B cell (primary cell): ENCODE measurements around the gene CHST3. TPM values are rescaled to one million over a fixed set of nuclear protein-coding genes. Genes with fewer than 3 reads are reported as not detected.

ENCODE experiments used
- ATAC-seq: fragments of 200-7000 bp; cut with Tn5 transposase; one replicate; pipeline ENCODE4 v1.10.0; 2021; ENCODE audit warnings: low read depth, mild to moderate bottlenecking, moderate number of reproducible peaks, moderate library complexity
- CTCF ChIA-PET: fragments of 350-600 bp; sonication (Branson Sonifier 250); formaldehyde crosslinking; loops from one replicate; lab custom pipeline; 2021; ENCODE audit warnings: antibody characterized with exemption, inconsistent platforms; lab: Charles Lee
- POLR2A ChIA-PET: fragments of 350-600 bp; sonication (Branson Sonifier 250); formaldehyde crosslinking; loops from one replicate; lab custom pipeline; 2021; ENCODE audit warnings: antibody characterized with exemption; lab: Charles Lee
- DNase-seq: peaks from one replicate; pipeline ENCODE4 v3.0.0; 2013
- H2AFZ ChIP-seq: 2 replicates; pipeline ENCODE4 v1.6.1; 2012; ENCODE audit warnings: mild to moderate bottlenecking, low read depth, low read length; ENCODE audit not compliant: insufficient read depth, poor library complexity, severe bottlenecking
- H3K27ac ChIP-seq, 2 donors: 1 replicate in 1 of 2; 2 replicates in 1 of 2; pipeline ENCODE4 v1.5.1; 2012 to 2013; ENCODE audit warnings: low read length in 2 of 2, mild to moderate bottlenecking in 2 of 2, moderate library complexity in 1 of 2
- H3K27me3 ChIP-seq, 4 experiments: fragments of 200-600 bp in 1 of 4; sonication (generic) in 1 of 4; replicated peaks in 1 of 4; 1 replicate in 2 of 4; 2 replicates in 2 of 4; pipeline versions ENCODE4 v1.6.1 to v1.7.0; 2013 to 2016; ENCODE audit warnings: low read length in 3 of 4, mild to moderate bottlenecking in 2 of 4, mixed read lengths in 1 of 4, moderate library complexity in 1 of 4; ENCODE audit not compliant: insufficient read depth in 4 of 4, control insufficient read depth in 3 of 4; ENCODE audit errors: control extremely low read depth in 1 of 4
- H3K36me3 ChIP-seq, 2 experiments: replicated peaks in 1 of 2; 1 replicate in 1 of 2; 2 replicates in 1 of 2; pipeline versions ENCODE4 v1.6.1 to v1.7.1; 2013; ENCODE audit warnings: low read length in 1 of 2; ENCODE audit not compliant: insufficient read depth in 2 of 2, control insufficient read depth in 1 of 2; ENCODE audit errors: control extremely low read depth in 1 of 2, extremely low read depth in 1 of 2
- H3K4me1 ChIP-seq, 2 donors: fragments of 200-600 bp in 1 of 2; sonication (generic) in 1 of 2; 1 replicate in 1 of 2; 2 replicates in 1 of 2; pipeline versions ENCODE4 v1.5.1 to v1.6.1; 2013 to 2017; ENCODE audit warnings: low read length in 2 of 2; ENCODE audit not compliant: control insufficient read depth in 2 of 2, insufficient read depth in 2 of 2
- H3K4me2 ChIP-seq: replicated peaks from 2 replicates; pipeline ENCODE3; 2012; ENCODE audit warnings: mild to moderate bottlenecking, low read depth, low read length; ENCODE audit not compliant: poor library complexity, severe bottlenecking
- H3K4me3 ChIP-seq, 5 experiments: fragments of 200-600 bp in 1 of 5; sonication (generic) in 1 of 5; 1 replicate in 3 of 5; 2 replicates in 2 of 5; pipeline versions ENCODE4 v1.5.1 to v1.7.0; 2011 to 2016; ENCODE audit warnings: low read length in 4 of 5, mild to moderate bottlenecking in 4 of 5, low read depth in 2 of 5, control low read depth in 1 of 5, moderate library complexity in 1 of 5; ENCODE audit not compliant: insufficient read depth in 1 of 5; ENCODE audit errors: control extremely low read depth in 1 of 5, extremely low read depth in 1 of 5
- H3K79me2 ChIP-seq: fragments of 200-600 bp; sonication (generic); one replicate; pipeline ENCODE4 v1.6.0; 2016; ENCODE audit warnings: low read length; ENCODE audit not compliant: control insufficient read depth, insufficient read depth
- H3K9ac ChIP-seq: fragments of 200-600 bp; sonication (generic); 2 replicates; pipeline ENCODE4 v1.6.1; 2017; ENCODE audit warnings: mild to moderate bottlenecking, low read length, moderate library complexity
- H3K9me3 ChIP-seq, 3 donors: one replicate each; pipeline versions ENCODE4 v1.6.1 to v1.7.1; 2013; ENCODE audit warnings: low read length in 2 of 3; ENCODE audit not compliant: control insufficient read depth in 2 of 3, insufficient read depth in 1 of 3; ENCODE audit errors: control extremely low read depth in 1 of 3
- H4K20me1 ChIP-seq: 2 replicates; pipeline ENCODE4 v1.6.0; 2012; ENCODE audit warnings: mild to moderate bottlenecking, low read length; ENCODE audit not compliant: insufficient read depth, control insufficient read depth, poor library complexity, severe bottlenecking
- H3K27ac Mint-ChIP-seq: one replicate; pipeline ENCODE4 v1.8.0; 2021; ENCODE audit warnings: mixed read lengths
- H3K27me3 Mint-ChIP-seq: one replicate; pipeline ENCODE4 v1.8.0; 2021; ENCODE audit warnings: mixed read lengths
- H3K4me1 Mint-ChIP-seq: one replicate; pipeline ENCODE4 v1.8.0; 2021; ENCODE audit warnings: mixed read lengths
- H3K4me3 Mint-ChIP-seq: one replicate; pipeline ENCODE4 v1.8.0; 2021; ENCODE audit warnings: mixed read lengths
- H3K9me3 Mint-ChIP-seq: one replicate; pipeline ENCODE4 v1.8.0; 2022; ENCODE audit warnings: mixed read lengths; ENCODE audit not compliant: insufficient read depth
- EZH2 ChIP-seq: IDR thresholded peaks from 2 replicates; pipeline ENCODE4 v1.6.1; 2012; ENCODE audit warnings: borderline replicate concordance, low read depth, mild to moderate bottlenecking, moderate library complexity, low read length; ENCODE audit not compliant: insufficient read depth, poor library complexity, severe bottlenecking
- WGBS: methylation state at CpG from one replicate; pipeline ENCODE4 v1.1.5; 2013; ENCODE audit warnings: missing lambda C conversion rate; ENCODE audit not compliant: insufficient coverage; 5-methylcytosine and 5-hydroxymethylcytosine counted together
- intact Hi-C: fragments of 100-400 bp; cut with micrococcal nuclease; formaldehyde crosslinking; loops from one replicate; pipeline ENCODE4 v1.10.0; 2022
- polyA plus RNA-seq: library from polyadenylated mRNA; depleted of rRNA; stranded (reverse); fragments of >200 nt; gene quantifications from 2 replicates; pipeline ENCODE4 v1.2.3, GENCODE V29; 2012
- total RNA-seq, 2 donors: library from RNA; stranded (reverse); fragments of 120-200 nt in 1 of 2; gene quantifications; 1 replicate in 1 of 2; 2 replicates in 1 of 2; pipeline versions ENCODE4 v1.2.3 to v1.2.4, GENCODE V29; 2013 to 2022
- TF ChIP-seq, protein P1 (sequence below): fragments of 200-600 bp; IDR thresholded peaks from one replicate; pipeline ENCODE4 v1.8.0; 2022; ENCODE audit warnings: antibody characterized with exemption, mild to moderate bottlenecking

The CHST3 gene
- total and polyA plus RNA-seq, 2 donors (not counting 1 experiment from before 2014, with no cell fraction given) = 0.01 TPM; not detected in 1

DNA sequence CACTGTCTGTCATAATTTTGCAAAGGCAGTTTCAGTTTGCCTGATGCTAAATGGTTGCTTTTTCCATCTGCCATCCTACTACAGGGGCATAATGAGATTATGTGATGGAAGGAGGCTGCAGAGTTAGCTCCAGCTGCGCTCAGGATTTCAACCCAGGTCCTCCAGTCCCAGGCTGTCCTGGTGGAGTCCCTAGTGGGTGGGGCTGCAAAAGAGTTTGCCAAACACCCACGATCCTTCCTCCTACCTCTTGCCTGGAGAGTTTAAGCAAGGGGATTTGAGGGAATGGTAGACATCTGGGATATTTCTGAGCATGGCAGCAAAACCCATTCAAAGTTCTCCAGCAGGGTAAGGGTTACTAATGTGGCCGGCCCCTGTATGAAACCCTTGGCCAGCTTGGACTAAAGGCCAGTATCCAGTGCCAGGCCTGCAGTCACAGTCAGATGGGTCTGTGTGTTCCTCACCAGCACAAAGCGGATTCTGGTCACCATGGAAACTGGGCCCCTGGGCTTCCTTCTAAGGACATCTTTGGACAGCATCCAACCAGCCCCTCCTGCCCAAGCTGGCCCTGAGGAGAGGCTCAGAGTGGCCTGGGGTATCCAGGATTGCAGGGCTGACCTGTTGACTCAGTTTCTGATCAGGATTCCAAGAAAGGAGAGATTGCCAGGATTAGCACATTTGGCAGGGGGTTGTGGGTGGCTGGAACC is 42.7 kb upstream of the CHST3 start:
- peaks cover 0 to 3% (median 0%) of the 10 kb centered on the region in 4 experiments for H3K27me3 ChIP-seq
- no peaks in the 10 kb centered on the region for H3K4me1 Mint-ChIP-seq
- intact Hi-C loops = no loop called here
- ChIA-PET CTCF (no interaction called here), POLR2A (no interaction called here)
- H3K36me3 ChIP-seq = no peaks in the 10 kb centered on the region
- no peak overlapping the region for H3K9ac ChIP-seq
- H3K9me3 ChIP-seq = peaks cover 0 to 10% (median 8%) of the 10 kb centered on the region in 3 donors
- no peak overlapping the region for H3K4me3 ChIP-seq
- peaks cover 6% of the 10 kb centered on the region for H3K9me3 Mint-ChIP-seq
- 90% methylated on average over 2 of the region's 4 CpGs for WGBS
- H2AFZ ChIP-seq = no peak overlapping the region
- DNase-seq (no peak), ATAC-seq (no peak)
- H3K79me2 ChIP-seq = no peaks in the 10 kb centered on the region
- no peaks in the 10 kb centered on the region for H3K4me1 ChIP-seq
- H3K27me3 Mint-ChIP-seq = peaks cover 26% of the 10 kb centered on the region
- H4K20me1 ChIP-seq = no peaks in the 10 kb centered on the region
- H3K27ac Mint-ChIP-seq = no peak overlapping the region
- TF ChIP-seq EZH2 = no peak
- TF ChIP-seq, protein P1, sequence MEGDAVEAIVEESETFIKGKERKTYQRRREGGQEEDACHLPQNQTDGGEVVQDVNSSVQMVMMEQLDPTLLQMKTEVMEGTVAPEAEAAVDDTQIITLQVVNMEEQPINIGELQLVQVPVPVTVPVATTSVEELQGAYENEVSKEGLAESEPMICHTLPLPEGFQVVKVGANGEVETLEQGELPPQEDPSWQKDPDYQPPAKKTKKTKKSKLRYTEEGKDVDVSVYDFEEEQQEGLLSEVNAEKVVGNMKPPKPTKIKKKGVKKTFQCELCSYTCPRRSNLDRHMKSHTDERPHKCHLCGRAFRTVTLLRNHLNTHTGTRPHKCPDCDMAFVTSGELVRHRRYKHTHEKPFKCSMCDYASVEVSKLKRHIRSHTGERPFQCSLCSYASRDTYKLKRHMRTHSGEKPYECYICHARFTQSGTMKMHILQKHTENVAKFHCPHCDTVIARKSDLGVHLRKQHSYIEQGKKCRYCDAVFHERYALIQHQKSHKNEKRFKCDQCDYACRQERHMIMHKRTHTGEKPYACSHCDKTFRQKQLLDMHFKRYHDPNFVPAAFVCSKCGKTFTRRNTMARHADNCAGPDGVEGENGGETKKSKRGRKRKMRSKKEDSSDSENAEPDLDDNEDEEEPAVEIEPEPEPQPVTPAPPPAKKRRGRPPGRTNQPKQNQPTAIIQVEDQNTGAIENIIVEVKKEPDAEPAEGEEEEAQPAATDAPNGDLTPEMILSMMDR = no peak
- no peak overlapping the region for H3K4me3 Mint-ChIP-seq
- no peak overlapping the region for H3K27ac ChIP-seq
- H3K4me2 ChIP-seq = no peak overlapping the region

DNA sequence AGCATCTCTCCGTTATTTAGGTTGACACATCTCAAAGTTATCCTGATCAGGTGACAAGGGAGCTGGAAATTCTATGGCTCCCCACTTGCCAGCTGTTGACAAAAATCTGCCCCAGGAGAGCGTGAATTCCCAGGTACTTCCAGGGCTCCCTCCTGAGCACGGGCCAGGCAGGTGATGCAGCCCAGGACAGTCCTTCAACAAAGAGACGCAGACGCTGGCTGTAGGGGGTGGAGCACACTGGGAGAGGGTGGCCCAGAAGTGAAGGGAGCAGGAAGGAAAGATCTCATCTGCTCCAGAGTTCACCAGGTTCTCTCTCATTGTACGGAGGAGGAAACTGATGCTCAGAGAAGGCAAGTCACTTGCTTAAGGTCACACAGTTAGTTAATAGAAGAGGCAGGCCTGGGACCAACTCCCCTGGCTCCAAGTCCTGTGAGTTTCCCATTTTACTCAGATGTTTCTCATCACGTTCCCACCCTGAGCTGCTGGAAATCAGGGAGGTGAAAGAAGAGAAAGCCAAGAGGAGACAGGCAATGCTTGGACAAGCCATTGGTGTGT is 41.0 kb upstream of the CHST3 start:
- H3K27ac Mint-ChIP-seq = no peak overlapping the region
- H3K4me3 Mint-ChIP-seq = no peak overlapping the region
- Histone ChIP-seq H3K27ac (no peak overlapping the region), H2AFZ (no peak overlapping the region), H3K4me3 (no peak overlapping the region), H4K20me1 (no peaks in the 10 kb centered on the region), H3K9ac (no peak overlapping the region), H3K27me3 (peaks cover 0 to 3% (median 0%) of the 10 kb centered on the region in 4 experiments), H3K4me1 (no peaks in the 10 kb centered on the region), H3K79me2 (no peaks in the 10 kb centered on the region), H3K4me2 (no peak overlapping the region), H3K9me3 (peaks cover 0 to 6% (median 0%) of the 10 kb centered on the region in 3 donors), H3K36me3 (no peaks in the 10 kb centered on the region)
- POLR2A ChIA-PET = no interaction called here
- peaks cover 26% of the 10 kb centered on the region for H3K27me3 Mint-ChIP-seq
- ATAC-seq (no peak), DNase-seq (no peak)
- intact Hi-C loops = no loop called here
- H3K9me3 Mint-ChIP-seq = no peaks in the 10 kb centered on the region
- WGBS = 91% methylated on average over 7 of the region's 7 CpGs
- H3K4me1 Mint-ChIP-seq = no peaks in the 10 kb centered on the region
- TF ChIP-seq EZH2 = no peak
- TF ChIP-seq, protein P1 = no peak
- CTCF ChIA-PET = no interaction called here
